GM19467 (cell line): ENCODE measurements around the gene PIK3R3.

Experiments
- ATAC-seq: cut with Tn5 transposase; IDR thresholded peaks from one replicate; pipeline ENCODE4 v1.9.1; 2021; ENCODE audit warnings: mild to moderate bottlenecking, moderate library complexity; ENCODE audit not compliant: unreplicated experiment

The PIK3R3 gene

DNA sequence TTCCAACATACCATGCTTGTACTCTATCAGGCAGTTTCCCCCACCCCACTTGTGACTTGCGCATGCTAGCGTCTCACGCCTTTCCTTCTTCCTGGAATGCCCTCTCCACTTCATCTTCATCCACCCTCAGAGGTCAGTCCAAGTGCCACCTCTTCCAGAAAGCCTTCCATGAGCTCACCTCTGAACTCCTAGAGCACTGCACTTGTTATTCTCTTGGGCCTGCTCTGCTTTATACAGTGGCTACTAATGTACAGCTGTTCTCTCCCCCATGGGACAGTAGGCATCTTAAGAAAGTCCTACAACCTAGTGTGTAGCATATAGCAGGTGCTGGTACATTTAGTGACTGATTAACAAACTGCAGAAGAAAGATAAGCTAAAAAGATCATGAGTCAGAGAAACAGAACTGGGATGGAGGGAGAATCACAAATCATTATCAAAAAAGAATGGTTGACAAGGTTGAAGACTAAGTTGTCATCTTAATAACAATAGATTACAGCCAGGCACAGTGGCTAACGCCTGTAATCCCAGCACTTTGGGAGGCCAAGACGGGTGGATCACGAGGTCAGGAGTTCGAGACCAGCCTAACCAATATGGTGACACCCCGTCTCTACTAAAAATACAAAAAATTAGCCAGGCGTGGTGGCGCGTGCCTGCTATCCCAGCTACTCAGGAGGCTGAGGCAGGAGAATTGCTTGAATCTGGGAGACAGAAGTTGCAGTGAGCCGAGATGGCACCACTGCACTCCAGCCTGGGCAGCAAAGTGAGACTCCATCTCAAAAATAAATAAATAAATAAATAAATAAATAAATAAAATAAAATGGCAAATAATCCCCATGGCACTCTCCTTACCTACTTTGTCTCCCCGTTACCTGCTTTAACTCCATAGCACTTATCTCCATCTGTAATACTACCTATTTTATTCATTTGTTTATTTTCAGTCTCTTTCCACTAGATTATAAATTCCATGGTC, 26.2 kb upstream of the PIK3R3 start:
- ATAC-seq = peak; percentile 69

DNA sequence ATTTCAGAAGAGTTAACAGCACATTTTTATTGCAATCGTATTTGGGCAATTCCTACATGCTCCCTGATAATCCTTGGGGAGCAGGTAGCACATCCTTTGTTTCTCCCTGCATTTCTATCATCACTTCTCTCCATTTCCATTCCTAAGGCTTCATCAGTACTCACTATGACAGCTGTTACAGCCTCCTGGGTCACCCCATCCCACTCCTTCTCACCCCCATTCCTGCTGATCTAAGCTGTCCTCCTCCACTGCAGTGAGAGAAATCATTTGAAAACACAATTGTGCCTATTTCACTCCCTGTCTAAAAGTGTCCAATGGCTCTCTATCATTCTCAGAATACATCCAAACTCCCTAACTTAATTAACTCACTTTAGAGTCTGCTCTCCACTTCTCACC, 25.5 kb upstream of the PIK3R3 start:
- ATAC-seq = no peak

DNA sequence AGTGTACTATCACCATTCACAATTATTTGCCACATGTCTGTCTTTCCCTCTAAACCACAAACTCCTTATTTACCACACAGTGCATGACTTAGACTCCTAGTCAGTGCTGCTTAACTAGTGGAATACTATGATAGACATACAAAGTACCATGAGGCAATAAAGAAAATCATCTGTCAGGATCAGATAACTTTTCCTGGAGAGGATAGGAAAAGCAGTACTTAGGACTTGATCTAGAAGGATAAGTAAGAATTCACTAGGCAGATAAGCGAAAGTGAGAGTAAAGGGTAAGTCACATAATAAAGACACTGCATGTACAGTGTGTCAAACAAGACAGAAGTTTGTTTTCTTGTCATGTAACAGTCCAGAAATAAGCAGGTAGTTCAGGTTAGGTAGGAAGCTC, 21.3 kb upstream of the PIK3R3 start:
- ATAC-seq = no peak

DNA sequence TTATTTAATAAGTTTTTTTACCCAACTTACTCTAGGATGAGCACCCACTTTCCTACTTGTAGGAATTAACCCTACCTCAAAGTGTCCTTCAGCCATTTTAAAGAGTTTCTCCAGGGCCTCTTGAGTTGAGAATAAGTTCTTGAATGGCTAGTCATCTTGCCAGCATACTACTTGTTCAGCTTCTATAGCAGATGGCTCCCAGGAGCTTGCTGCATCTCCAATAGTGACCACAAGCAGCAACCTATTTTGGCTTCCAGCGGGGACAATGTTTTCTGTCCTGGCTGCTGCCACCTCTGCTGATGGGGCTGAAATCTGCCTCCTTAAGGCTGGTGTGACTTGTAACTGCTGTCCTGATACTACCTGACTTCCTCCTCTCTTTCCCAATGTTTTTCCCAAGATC, 20.8 kb upstream of the PIK3R3 start:
- no peak for ATAC-seq

DNA sequence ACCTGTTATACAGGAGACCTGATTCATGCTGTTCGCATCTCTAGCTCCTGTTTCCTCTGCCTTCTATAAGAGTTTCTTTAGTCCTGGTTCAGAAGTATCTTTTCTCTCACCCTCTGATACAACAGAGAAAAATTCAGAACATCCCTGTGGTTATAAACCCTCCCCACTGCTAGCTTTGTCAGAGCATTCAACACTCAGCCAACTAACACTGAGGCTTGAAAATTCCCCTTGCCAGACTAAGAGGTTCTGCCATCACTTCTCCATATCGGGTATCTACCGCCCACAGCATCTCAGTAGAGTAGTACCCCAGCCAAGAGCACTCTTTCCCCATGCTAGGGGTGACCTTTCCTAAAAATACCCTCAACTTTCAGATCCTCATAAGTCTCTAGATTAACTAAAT, 19.6 kb upstream of the PIK3R3 start:
- no peak for ATAC-seq

DNA sequence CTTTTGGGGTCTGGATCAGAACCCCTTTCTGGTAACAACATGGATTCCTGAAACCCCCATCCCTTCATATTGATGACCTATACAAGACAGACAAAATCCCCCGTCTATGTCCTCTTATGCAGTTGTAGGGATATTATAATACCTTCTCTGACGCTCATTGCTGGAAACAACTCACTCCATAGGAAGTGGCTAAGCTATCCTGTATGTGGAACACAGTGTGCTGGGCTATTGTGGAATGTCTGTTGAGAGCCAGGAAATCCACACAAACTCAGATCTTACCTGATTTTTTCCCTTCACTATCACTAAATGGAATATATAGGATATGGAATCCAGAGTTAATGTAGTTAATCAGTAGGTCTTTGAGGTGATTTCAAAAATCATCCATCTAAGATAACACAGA, 17.7 kb upstream of the PIK3R3 start:
- no peak for ATAC-seq

DNA sequence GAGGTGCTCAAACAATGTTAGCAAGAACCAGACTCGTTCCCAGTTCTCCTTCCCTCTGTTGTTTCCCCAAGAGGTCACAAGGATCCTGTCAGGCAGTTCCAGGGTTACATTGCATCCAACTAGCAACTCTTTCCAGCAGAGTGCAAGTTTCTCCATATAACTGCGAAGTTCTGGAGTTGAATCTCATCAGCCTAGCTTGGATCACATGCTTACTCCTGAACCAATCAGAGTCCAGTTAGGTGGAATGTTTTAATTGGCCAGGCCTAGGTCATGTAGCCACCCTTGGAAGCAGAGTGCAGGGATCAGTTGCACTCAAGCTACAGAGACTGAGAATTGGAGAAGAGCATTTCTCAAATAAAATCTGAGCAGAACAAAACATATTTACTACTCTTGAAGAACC, 15.9 kb upstream of the PIK3R3 start:
- ATAC-seq = no peak

DNA sequence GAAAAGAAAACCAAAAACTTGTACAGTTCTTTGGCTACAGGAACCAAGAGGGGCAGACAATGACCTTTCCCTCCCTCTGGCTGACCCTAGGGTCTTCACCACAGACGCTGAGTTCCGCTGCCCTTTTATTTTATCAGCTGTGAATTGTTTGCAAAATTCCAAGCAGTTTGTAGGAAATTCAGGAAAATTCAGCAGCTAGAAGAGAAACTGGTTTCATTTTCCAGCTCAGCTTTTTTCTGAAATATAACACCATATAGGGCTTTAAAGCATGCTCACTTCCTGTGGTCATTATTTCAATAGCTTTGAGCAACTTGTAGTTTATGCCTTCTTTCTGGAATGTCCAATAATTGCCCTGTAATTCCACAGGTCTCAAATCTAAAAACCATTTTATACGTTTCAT, 5.5 kb upstream of the PIK3R3 start:
- ATAC-seq = no peak

DNA sequence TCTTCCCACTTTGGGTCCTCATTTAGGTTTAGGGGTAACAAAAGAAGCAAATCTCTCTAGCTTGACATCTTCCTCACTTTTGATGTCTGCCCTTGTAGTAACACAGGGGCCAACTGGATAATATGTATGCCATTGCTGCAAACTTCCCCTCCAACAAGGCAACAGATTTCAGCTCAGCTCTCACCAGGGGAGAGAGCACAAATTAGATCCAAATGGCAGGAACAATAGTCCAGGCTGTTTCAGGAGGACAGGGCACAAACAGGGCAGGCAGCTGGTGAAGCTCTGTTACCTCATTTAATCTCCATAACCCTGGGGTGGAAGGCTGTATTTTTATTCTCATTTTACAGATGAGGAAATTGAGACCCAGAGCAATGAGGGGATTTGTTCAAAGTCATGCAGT, 4.3 kb upstream of the PIK3R3 start:
- ATAC-seq = no peak

DNA sequence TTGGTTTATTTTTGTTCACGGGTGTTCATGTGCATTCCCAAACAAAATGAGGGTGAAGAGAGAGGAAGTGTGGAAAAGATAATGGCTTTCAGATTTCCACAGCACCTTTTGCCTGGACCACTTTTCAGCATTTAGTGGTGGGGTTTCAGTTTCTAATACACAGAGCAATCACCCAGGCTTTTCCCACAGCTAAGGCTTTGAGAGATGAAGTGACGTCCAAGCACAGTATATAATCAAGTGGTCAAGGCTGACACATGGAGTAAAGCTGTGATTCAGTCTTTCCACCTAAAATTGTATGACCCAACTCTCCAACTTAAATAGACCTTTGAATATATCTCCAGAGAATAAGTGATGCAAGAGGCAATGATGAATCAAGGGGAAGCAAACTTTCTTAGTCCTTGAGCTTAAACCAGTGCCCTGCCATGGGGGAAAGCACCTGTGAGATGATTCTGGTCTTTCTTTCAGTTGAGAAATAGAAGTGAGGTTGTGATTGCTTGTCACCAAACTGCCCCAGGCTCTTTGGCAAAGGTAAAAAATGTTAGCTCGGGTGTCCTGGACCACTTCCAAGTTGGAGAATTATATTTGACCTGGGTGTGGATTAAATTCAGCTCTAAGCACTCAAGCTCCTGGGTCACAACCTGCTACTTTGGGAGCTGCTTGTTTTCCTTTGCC, 2.4 kb upstream of the PIK3R3 start:
- ATAC-seq = no peak

DNA sequence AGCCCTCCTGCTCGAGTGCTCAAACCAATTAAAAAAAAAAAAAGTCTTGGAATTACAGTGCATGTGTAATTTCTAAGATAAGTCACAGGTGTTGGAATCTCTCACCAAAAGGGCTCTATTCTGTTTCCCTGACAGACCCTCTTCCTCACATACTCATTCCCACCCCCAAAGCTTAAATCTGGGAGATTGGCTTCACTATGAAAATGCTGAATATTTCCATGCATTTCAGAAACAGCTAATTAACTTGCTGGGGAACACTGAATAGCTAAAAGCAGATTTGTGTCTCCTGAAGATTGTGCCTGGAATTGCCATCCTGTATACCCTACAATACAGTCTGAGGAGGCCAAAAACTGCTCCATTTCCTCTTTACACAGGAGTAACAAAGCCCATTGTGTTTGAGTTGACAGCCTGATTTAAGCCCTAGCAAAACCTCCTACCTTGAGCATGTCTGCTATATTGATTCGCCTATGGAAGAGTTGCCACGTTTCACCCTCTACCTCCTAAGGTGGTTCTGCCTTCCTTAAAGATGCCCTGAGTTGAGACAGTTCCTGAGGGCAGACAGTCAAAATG, 1.4 kb upstream of the PIK3R3 start:
- no peak for ATAC-seq

DNA sequence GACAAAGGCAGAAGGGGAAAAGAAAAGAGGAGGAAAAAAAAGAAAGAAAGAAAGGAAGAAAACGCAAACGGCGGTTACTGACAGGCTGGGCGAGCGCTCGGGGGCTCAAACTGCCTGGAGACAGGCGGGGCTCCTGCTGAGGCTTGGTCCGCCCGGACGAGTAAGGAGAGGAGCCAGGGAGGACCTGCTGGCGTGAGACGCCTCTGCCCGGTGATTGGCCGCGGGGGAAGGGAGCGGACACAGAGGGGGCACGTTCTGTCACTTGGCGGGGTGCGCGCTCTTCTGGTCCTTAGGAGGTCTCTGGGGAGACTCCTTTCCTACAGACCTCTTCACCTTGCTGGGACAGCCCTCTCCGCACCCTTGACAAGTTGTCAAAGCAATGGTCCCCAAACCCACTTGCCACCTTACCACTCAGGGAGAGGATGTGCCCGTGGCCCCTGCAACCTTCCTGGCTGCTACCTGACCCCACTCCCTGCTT, 791 bp upstream of the PIK3R3 start:
- peak; percentile 42 for ATAC-seq

DNA sequence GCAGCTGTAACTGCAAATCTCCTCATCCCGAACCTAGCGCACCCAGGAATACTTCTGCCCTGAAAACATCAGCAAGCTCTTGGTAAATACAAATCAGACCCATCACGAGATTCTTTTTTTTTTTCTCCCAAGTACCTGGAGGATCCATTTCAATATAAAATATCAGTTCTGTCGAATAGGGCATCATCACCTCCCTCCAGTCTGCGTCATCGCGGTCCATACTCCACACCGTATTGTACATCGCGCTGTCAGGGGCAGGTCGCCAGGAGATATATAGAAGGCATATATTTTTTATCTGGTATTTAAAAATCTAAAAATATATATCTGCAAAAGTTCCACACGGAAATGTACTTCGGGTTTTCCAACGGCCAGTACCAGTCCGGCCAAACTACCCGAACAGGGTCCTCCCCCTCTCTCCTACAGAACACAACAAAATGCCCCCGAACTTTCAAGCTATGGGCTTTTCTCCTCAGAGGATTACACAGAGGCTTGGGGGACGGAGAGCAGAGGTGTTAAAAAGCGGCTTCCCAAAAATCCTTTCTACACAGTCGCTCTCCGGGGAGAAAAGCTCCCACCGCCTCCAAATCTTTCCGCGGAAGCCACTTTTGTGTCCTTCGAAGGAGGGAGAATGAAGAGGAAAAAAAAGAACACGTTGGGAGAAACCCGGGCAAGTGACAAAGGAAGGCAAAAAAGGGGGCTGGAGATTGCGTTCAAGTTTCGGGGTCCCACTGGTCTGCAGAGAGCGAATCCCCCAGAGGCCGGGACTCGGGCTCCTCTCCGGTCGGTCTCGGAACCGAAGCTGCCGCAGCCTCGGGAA, 509 bp downstream of the PIK3R3 start:
- ATAC-seq = no peak

DNA sequence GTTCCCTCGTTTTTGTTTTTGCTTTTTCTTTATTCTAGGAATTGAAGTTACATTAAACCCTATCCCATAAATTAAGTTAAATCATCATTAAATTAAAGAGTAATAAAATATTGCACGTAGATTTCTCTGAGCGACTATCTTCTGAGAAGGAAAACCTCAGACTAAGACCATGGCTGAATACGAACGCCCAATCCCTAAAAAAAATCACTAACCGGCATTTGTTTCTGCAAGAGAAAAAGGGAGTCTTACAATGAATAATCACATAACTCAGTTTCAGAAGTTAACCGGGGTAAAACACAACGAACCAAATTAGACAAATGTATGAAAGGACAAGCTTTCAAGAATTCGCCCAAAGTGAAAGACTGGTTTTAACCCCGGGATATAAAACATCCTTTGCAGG, 1.3 kb downstream of the PIK3R3 start:
- ATAC-seq = no peak

DNA sequence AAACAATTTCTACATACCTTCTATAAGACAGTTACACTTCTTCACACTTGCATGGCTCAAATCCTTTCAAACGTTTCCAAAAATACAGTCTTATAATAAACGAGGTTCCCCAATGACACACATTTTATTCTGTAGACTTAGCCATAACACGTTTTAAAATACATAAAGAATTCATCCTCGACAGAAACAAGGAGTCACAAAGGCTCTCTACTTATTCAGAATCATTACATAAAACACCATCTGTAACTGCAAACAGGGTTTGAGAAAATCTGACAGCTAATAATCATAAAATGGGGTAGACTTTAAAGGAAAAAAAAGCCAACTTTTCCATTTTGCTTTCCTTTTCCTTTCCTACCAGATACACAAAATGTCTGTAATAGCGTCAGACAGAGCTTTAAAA, 1.8 kb downstream of the PIK3R3 start:
- no peak for ATAC-seq

DNA sequence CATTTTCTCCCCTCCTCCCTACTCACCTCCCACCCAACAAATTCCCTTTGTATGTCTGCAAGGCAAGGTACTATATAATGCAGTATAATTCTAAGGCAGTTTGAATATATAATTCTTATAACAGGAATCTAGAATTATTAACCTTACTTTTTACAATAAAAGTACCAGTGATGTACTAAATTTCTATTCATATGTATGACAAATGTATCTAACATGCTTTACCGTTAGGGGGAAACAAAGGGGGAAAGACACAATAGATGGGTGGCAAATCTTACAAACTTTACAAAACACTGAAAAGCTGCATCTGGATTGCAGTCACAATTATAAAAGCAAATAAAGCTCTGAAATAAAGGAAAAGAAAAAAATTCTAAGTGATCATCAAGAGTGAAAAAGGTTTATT, 2.3 kb downstream of the PIK3R3 start:
- ATAC-seq = no peak

DNA sequence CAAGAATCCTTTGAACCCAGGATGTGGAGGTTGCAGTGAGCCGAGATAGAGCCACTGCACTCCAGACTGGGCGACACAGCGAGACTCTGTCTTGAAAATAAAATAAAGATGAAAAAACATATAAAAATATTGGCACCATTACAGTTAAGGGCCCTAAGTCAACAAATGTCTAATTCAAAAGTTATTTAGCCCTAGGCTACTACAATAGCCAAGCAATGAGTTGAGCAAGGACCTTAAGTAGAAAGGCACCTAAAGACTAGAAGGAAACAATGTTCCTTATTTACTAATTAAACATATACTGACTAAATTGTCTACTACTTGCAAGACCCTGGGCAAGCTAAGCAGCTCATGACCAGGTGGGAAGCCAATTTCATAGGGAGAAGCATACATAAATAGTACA, 4.1 kb downstream of the PIK3R3 start:
- ATAC-seq = no peak

DNA sequence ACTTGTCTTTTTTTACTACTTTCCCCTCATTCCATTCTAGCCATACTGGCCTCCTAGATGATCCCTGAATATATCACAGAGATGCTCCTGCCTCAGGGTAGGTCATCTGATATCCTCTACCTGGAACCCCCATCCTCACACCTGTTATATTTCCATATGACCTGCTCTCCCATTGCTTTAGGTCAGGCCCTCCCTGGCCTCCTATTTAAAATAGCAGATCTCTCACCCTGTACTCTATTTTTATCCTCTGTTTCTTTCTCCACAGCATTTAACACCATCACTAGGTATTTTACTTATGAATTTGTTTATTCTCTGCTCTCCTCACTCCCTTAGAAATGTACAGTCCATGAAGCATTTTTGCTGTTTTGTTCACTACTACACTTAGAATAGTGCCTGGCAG, 13.6 kb downstream of the PIK3R3 start:
- no peak for ATAC-seq

DNA sequence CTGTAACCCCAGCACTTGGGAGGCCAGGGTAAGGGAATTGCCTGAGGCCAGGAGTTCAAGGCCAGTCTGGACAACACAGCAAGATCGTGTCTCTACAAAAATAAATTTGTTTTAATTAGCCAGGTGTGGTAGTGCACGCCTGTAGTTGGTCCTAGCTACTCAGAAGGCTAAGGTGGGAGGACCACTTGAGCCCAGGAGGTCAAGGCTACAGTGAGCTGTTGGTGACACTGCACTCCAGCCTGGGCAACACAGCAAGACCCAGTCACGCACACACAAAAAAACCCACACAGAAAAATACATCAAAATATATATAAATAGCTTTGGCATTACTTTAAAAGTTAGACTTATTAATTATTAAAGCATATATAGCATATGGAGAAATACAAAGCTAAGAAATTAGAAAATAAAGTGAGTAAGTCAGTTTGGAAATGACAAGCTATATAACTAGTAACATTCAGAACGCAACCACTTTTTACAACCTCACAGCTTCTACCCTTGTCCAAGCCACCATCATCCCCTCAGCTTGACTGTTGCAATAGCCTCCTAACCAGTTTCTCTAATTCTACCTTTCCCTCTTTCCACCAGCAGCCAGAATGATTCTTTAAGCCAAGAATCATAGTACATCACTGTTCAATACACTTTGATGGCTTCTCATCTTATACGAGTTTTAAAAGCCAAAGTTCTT, 14.5 kb downstream of the PIK3R3 start:
- no peak for ATAC-seq

DNA sequence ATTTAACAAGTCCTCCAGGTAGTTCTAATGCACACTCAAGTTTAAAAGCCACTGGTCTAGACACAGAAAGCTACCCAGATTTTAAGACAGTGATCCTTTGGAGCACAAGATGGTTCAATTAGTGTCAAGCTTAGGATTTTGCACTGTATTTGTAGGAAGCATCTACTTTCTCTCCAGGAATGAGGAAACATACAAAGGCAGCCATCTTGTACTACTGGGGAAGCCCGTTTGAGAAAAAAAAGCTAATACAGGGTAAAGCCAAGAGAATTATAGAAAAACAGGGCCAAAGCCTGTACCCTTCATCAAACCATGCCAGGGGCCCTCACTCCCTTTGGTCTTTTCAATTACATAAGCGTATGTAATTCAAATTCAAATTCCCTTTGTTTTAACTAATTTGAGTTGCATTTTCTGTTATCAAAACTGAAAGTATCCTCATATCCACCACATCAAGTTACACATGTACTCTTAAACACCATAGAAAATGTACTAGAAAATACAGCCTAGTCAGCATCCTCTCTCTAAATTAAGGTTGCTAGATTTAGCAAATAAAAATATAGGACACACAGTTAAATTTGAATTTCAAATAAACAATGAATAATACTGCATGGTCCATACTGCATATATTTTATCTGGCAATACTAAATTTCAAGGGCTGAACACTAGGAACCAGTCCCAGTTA, 17.4 kb downstream of the PIK3R3 start:
- ATAC-seq = no peak
